DMS153 treated with DMSO at 0.1 percent for 48 hours (cell line): ENCODE data around the gene ATP5F1B.
A peak's percentile ranks its signal among the peaks of the same experiment; 100 is the strongest.

Experiments
- DNase-seq: peaks from one replicate; lab custom pipeline; 2025; ENCODE audit not compliant: unreplicated experiment; lab: John Stamatoyannopoulos, UW

ATP5F1B gene

DNA sequence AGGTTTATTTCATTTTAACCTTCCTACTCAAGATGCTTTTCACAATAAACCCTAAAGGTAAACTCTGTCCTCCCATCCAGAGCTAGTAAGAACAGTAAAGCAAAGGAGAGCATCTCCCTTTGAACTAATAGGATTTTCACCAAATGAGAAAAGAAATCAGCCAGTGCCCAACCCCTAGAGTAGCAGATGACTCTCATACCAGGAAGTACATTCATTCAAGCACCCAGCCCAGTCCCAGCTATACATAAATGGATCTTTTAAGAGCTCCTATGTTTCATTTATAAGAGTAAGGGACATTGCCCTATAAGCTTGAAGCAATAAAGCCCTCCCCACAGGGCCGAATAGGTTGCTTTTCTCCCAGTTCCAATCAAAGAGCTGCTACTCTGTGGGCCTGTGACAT, 23.2 kb downstream of the ATP5F1B start:
- no peak for DNase-seq

DNA sequence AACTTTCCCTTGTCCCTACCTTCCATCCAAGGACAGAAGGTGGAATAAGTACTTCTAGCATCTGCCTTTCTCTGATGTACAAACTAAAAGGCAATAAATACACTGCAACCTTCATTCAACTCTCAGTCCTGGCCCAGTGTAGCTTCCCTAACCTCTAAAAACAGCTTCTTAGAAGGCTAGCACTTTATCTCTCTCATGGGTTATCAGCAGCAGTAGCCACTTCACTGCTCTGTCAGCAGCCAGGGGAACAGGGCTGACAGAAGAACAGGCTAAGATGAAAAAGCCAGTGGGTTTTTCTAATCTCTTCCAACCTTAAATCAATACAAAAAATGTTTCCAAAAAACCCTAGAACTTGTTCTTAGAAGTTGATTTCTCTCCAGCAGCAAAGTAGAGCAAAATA, 28.9 kb downstream of the ATP5F1B start:
- DNase-seq, result no peak

DNA sequence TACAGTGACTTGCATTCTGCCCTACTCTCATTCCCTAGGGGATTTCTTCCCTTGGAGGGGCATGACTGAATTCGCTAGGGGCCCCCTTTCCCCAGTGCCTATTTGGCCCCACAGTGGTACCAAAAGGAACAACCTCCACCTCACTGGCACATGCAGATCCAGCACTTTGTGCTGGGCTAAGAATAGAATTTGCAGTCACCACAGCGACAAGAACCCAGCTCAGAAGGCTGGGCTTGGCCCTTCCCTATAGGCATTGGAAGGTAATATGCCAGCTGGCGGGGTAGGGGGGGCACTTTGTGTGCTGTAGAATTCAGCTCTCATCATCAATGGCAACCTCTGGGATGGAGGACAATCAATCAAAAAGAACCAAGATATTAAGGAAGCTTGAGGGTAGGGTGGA, 29.5 kb downstream of the ATP5F1B start:
- no peak for DNase-seq

DNA sequence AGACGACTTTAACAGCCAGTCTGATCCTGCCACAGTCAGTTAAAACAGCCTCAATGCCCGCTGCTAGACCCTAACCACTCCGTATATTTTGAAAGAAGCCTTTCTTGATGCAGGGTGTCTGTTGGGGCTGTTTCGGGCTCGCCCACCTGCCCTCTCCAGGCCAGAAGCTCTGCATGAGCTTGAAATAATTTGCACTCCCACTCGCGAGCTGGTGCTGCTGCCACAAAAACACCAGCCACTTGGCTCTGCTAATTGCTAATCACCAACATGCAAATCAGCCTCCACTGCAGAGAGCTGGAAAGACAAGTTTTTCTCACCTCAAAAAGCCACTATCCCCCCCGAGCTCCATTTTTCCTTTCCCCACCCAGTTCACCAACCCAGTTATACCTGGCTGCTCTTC, 31.2 kb downstream of the ATP5F1B start:
- no peak for DNase-seq

DNA sequence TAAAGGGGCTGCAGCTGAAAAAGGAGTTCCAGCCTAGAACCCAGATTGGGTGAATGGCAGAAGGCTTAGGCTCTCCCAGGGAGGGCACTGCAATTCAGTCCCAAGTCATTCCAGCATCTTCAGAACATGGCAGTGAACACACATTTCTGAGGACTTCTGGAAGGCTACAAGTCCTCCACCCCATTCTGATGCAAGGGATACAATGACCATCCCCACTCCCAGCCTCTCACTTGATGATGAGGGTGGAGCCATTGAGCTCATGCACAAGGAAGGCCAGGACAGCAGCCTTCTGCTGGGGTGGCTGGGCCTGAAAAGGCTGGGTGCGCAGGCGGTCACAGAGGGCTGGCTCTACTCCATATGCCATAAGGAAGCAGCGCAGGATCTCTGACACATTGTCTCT, 41.4 kb downstream of the ATP5F1B start:
- DNase-seq, result no peak

DNA sequence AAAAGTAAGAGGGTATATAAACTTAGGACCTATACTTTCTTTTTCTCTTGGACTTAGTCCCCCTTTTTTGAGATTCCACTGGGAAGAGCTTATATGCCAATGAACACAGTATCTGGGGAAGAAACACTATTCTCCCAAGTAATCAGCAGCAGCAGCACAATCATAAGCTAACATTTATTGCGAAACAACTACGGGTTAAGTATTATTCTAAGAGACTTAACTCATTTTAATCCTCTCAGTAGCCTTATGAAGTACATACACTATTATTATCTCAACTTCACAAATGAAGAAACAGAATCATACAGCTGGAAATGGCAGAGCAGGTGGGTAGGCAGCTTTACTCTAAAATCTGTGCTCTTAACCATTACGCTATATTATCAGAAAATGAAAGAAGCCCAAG, 43.5 kb downstream of the ATP5F1B start:
- DNase-seq, result no peak

DNA sequence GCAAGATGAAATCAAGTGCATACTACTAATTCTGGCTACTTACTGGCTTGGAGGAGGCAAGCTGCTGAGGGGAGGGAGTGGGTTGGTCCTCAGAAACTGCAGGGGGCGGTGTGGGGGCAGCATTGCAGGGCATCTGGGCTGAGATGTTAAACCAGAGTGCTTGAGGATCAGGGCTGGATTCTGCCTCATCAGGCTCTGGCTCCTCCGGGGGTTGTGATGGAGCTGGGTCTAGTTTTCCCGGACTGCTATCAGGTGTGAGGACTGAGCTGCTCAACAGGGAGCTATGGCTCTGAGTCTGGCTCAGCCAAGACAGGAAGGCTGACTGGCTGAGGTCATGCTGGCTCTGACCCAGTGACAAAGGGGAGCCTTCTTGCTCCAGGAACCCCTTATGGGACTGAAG, 44.3 kb downstream of the ATP5F1B start:
- DNase-seq, result no peak

DNA sequence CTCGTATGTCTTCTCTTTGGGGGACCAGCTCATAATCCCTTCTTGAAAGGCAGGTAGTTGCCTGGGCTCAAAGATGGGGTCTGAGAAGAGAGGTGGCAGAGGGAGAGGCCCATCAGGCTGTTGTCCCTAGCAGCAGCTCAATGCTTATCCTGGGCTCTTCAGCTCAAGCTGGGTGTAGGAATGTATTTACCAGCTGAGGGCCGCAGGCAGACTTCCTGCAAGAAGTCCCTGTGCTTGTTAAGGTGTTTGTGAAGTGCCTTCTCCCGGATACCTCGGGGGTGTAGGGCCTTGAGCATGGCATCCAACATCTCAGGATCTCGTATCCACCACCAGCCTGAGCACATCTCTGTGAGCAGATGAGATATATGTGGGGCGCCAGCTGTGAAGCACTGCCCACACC, 45.0 kb downstream of the ATP5F1B start:
- no peak for DNase-seq

DNA sequence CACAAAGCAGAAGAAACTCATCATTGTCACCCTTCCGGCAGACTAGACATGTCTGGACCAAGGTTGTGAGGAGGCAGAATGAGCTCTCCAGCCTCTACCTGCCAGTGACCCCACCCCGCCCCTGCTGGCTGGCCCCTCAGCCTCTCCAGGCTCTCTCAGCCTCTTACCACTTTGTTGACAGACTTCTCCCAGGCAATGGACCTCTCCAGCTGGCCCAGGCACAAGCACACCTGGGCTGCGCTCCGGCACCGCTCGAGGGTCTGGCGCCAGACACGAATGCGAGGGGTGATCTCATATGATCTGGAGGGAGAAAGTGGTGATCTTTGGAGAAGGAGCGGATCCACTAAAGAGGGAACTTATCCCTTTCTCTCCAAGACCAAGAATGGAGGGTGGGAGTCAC, 46.0 kb downstream of the ATP5F1B start:
- no peak for DNase-seq

DNA sequence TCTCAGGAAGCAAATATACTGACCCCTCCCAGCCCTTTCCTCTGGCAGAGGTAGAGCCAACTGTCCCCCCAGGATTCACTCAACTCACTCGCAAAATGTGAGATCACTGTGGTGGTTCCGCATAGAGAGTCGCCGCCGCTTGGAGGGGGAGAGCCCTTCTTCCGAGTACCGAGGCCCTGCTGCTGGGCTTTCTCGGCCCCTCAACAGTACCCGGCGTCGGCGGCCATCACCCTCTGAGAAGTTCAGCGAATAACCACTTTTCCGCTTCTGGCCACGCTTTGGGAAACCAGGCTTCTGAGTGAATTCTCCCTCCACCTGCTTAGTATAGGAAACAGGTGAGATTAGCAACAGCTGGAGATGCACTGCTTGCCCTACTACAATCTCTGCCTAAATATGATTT, 46.7 kb downstream of the ATP5F1B start:
- no peak for DNase-seq

DNA sequence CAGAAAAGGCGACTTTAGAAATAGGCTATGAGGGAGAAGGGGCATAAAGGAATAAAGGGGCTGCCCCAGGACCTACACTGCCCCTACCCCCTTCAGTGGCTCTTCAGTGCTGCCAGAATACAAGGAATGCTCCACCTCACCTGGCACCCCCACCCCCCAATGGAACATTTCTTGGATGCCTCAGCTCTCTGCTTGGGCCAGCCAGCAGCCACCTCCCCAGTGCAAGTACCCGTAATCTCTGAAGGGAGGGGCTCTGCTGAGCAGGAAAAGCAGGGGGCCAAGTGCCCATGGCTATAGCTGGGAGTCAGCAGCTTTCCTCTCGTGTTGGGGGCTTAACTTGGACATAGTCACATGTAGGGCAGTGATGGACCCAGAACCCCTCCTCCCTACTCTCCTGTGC, 49.0 kb downstream of the ATP5F1B start:
- no peak for DNase-seq

DNA sequence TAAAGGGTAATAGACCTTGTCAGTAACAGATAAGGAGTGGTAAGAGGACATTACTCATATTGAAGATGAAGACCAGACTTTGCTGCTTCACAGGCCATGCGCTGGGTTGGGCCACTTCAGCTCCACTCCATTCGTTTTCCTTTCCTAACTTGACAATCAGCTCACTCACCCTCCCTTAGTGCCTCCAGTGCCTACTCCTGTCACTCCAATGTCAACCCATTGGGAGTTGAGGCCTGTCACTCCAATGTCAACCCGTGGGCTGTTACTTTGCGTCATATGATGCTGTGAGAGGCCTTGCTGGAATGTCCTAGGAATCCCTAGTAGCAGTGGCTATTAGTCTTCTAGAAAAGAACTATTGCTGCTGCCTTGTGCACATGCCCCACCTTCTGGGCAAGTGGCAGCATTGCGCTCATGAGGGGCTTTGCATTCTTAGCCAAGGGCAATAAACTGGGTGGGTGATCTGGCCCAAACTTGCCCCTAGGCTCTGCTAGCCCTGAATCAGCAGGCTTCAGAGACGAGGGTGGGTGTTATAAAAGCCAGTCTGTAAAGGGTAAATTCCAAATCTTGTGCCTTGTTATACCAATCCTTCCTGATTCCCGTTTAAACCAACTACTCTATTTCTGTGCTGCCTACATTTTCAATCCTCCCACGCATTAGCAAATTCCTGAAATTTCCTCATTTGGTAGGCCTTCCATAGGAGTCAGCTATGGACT, 51.7 kb downstream of the ATP5F1B start:
- peak; percentile 50 for DNase-seq

DNA sequence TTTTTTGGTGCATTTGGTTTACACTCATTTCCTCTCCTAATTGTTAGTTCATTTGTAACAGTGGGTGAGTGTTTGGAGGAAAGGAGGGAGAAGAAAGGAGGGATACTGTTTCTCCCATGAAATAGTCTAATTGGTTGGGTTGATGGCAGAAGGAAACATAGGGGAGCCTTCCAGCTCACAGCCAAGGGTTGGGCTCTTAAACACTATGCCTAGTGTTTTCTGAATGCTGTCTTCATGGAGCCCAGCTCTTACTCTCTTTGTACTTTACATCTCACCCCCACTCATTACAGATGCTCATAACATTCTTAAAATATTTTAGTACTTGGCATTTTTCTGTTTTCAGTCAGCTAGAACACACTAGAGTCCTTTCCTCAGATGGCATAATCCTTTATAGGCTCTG, 53.8 kb downstream of the ATP5F1B start:
- no peak for DNase-seq

DNA sequence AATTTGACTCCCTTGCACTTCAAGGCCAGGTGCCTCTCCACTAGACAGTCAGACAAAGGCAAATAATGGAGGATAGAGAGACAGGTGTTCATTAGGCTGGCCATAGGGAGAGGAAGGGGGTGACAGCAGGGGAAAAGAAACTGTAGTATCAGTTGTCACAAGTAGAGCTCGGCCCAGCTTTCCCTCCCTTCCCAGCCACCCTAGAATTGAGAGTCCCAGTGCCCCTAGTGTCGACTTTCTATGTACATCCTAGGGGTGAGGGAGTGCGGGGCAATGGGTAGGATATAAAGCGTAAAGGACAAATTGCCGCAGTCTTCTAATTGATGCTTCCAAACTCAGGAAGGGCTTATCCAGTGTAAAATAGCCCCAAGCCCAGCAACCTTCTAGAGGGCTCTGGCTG, 54.7 kb downstream of the ATP5F1B start:
- DNase-seq, result peak; percentile 52

DNA sequence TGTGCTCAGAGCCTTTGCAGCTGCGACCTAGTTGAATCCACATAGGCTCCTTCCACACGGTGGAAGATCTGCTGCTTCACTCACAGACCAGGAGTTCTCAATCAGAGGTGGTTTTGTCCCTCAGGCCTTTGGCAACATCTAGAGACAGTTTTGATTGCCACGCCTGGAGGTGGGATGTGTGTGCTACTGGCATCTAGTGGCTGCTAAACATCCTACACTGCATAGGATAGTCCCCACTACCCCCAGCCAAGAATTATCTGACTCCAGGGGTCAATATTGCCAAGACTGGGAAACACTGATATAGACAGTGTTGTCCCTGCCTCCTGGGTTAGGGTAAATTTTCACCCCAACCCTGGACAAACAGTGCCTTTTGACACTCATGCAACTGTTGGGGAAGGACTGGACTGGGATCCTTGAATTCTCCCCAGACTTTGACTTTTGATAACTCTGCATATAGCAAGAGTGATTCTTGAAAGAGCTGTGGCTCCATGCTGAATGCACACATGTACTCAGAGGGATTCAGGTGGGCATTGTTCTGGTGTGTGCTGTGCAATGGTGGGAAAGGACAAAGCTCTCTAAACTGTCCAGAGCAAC, 55.5 kb downstream of the ATP5F1B start:
- DNase-seq, result no peak

DNA sequence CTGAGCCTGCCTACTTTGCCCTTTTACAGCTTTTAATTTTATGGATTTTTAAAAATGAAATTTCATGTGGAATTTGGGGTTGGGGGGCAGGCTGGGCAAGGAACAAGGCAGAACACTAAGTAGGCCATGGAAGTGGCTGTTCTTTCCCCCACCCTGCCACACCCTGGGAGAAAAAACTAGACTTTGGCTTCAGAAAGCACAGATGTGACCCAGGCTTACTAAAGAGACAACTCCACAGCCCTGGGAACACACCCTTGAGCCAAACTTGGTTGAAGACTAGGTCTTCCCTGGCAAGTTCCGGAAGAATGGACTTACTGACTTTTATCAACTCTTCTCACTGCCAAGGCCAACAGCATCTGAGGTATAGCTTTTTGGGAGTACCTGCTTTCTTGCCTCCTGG, 56.0 kb downstream of the ATP5F1B start:
- DNase-seq, result no peak
